ENCODE measurements around the gene OR2L3. TPM values are rescaled to one million over a fixed set of nuclear protein-coding genes. Genes with fewer than 3 reads are reported as not detected.

Gene OR2L3
- total RNA-seq, 1 experiment from 2014 or later: not detected

Other genes starting within 250 kb of the OR2L3 start
- gene OR14A16, start 222.7 kb upstream of the OR2L3 start, total RNA-seq (2014; rRNA removed; shearing (Covaris generic)): not detected in 2 replicates
- gene OR11L1, start 204.9 kb upstream of the OR2L3 start, total RNA-seq (2014; rRNA removed; shearing (Covaris generic)): 0.11 TPM in 1 of 2 replicates, not detected in the other
- gene TRIM58, start 189.6 kb upstream of the OR2L3 start, total RNA-seq (2014; rRNA removed; shearing (Covaris generic)): 29.7 and 33.5 TPM in 2 replicates
- 3.8 and 6.7 TPM in 2 replicates for gene OR2W3, start 151.2 kb upstream of the OR2L3 start, total RNA-seq (2014; rRNA removed; shearing (Covaris generic))
- 0.23 and 1.3 TPM in 2 replicates for gene OR2T8, start 126.6 kb upstream of the OR2L3 start, total RNA-seq (2014; rRNA removed; shearing (Covaris generic))
- gene OR2AJ1, start 121.9 kb upstream of the OR2L3 start, total RNA-seq (2014; rRNA removed; shearing (Covaris generic)): not detected in 2 replicates
- not detected in 2 replicates for gene OR2L8, start 98.0 kb upstream of the OR2L3 start, total RNA-seq (2014; rRNA removed; shearing (Covaris generic))
- not detected in 2 replicates for gene OR2AK2, start 81.6 kb upstream of the OR2L3 start, total RNA-seq (2014; rRNA removed; shearing (Covaris generic))
- gene OR2L5, start 33.2 kb upstream of the OR2L3 start, total RNA-seq (2014; rRNA removed; shearing (Covaris generic)): not detected in 2 replicates
- gene OR2L2, start 16.8 kb upstream of the OR2L3 start, total RNA-seq (2014; rRNA removed; shearing (Covaris generic)): 0.06 TPM in 1 of 2 replicates, not detected in the other
- 0.06 TPM in 1 of 2 replicates, not detected in the other for gene OR2L13, start 48.3 kb downstream of the OR2L3 start, total RNA-seq (2014; rRNA removed; shearing (Covaris generic))
- not detected in 2 replicates for gene OR2M5, start 98.3 kb downstream of the OR2L3 start, total RNA-seq (2014; rRNA removed; shearing (Covaris generic))
- gene OR2M2, start 128.0 kb downstream of the OR2L3 start, total RNA-seq (2014; rRNA removed; shearing (Covaris generic)): not detected in 2 replicates
- gene OR2M3, start 150.4 kb downstream of the OR2L3 start, total RNA-seq (2014; rRNA removed; shearing (Covaris generic)): not detected in 2 replicates
- not detected in 2 replicates for gene OR2M4, start 184.6 kb downstream of the OR2L3 start, total RNA-seq (2014; rRNA removed; shearing (Covaris generic))
- 0.57 and 1.7 TPM in 2 replicates for gene OR2T33, start 231.1 kb downstream of the OR2L3 start, total RNA-seq (2014; rRNA removed; shearing (Covaris generic))

Data from Daoy (cell line).